ENCODE data around the gene NTRK2.

The NTRK2 gene

DNA sequence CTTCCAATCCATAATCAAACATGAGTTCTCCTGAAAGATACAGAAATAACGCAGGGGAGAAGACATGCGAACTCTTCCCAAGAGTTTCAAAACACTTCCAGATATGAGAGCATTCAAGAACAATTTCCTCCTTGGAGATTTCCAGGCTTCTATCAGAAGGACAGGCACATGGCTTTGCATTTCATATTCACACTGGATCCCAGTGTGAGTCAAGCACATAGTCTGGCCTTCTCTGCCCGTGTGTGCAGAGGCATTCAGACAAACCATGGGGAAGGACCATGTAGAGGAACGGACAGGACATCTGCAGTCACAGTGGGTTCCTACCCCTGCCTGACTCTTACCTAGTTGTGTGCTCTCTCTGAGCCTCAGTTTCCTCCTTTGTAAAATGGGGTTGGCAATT lies 384.5 kb downstream of the NTRK2 start:
- DNase-seq: no peak

DNA sequence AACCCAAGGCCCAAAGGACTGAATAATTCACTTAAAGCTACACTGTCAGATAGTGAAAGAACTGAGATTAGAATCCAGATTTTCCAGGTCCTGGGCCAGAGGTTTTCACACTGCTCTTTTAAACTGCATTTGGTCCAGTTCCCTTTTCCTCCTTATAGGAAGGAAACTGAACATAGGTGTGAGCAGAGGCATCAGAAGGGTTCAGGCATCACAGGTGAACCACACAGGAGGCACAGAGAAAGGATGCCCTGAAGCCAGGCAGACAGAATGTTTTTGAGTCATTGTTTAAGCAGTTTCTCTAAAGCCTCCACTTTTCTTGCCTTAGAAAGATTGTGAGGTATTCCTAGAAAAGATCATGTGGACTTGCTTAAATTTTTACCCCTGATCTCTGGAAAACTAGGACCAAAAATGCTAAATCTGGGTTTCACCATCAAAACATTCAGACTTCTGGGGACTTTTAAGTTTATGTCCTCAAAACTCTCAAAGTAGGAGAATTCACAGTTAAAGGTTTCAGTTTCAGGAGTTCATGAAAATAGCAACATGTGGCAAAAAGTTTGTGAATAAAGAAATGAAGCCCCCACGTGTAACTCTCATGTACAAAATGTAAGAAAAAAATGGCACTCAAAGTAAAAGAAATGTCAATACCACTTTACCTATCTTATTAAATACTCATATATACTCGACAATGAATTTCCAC lies 386.1 kb downstream of the NTRK2 start:
- DNase-seq: no peak

GRCh38 chr9:85056203-85056572 lies 386.7 kb downstream of the NTRK2 start:
- DNase-seq: no peak

- no peak for DNase-seq
Observed at GRCh38 chr9:85061969-85062368, 392.4 kb downstream of the NTRK2 start.

DNA sequence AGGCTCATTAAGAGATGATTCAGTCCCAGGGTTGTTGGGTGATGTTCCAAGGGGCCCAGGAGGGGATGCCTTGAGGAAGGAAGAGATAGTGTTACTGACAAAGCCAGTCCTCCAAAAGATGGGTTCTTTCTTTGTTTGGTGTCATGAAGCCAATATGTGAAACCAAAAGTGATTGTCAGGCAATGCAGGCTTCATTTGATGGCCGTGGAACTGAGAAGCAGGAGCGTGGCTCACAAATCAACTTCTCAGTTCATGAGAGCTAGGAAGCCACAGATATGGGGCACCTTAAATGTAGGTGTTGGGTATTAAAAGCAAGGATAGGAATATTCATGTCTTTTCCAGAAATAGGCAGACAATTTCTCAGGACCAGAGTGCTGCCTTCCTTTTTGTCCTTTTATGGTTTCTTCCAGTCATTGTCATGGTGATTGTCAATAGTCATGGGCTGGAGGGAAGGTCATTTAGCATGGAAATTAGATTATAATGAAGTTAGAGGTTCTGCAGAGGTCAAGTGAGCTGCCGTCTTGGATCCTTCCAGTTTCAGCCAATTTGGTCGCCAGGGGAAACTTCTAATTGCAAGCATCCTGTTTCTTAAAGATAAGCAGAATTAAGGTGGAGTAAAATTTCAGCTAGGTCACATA lies 393.0 kb downstream of the NTRK2 start:
- no peak for DNase-seq

GRCh38 chr9:85064811-85065371 lies 395.4 kb downstream of the NTRK2 start:
- DNase-seq: no peak

DNA sequence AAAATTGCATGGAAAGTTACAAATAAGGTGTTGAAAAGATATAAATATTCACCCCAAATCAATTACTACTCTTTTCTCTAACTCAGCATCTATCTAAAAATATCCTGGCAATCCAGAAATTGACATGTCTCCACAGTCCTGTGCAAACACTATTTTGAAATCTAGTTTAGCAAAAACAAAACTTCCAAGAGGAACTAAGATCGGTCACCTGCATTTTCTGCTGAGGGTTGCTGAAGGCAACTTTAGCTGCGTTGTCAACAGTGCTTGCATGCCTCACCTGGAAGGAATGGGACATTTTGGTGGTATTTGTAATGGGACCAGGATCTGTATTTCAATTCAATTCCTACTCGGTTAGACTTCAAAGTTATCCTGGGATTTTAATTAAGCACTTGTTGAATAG lies 398.3 kb downstream of the NTRK2 start:
- DNase-seq: no peak

- DNase-seq: peak in 4 of 56 donors; percentile 1 to 7 (median 4)
Observed at GRCh38 chr9:85069421-85069820, 399.9 kb downstream of the NTRK2 start.

Measured in nucleus accumbens (tissue), 56 donors.